ENCODE results near the gene MSI2.

The MSI2 gene

GRCh38 chr17:57665696-57666095 is 409.4 kb downstream of the MSI2 start:
- no peak overlapping the region for H3K4me3 ChIP-seq (ENCODE audit: low read length)
- no peaks in the 10 kb centered on the region for H3K27me3 ChIP-seq (ENCODE audit: control insufficient read depth, insufficient read depth, low read length)
- no peak overlapping the region for H3K9ac ChIP-seq (ENCODE audit: low read length)
- no peaks in the 10 kb centered on the region for H3K36me3 ChIP-seq (ENCODE audit: control insufficient read depth, insufficient read depth, low read length)
- H3K27ac ChIP-seq (ENCODE audit: low read depth, low read length): no peak overlapping the region
- peaks cover 5% of the 10 kb centered on the region for H3K4me1 ChIP-seq (ENCODE audit: control insufficient read depth, insufficient read depth, low read length)

DNA sequence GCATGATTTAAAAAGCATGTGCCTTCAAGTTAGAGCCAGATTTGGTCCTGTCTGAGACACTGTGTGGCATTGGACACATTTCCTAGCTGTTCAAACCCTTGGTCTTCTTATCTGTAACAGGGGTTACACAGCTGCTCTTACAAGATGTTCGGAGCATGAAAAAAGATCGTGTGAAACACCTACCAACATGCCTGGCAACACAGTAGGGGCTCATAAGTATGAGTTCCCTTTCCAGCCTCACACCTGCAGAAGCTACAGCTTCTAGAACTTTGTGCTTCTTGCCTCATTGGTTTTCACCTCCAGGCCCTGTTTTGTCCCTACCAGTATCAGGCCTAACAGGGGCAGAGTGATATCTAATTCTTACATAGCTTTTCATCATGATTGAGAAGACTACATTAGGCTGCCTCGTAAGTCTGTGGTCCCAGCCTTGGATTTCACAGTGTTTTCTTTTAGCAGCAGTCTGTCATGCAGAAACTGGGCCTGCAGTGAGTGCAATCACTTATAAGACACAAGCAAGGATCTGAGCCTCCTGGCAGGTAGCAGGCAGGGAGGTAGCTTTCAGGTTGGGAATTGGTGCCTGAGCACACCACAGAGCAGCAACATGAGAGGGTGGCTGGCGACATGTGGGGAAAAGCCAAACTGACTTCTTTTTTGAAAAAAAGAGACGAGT is 410.0 kb downstream of the MSI2 start:
- no peaks in the 10 kb centered on the region for H3K27me3 ChIP-seq (ENCODE audit: control insufficient read depth, insufficient read depth, low read length)
- H3K4me1 ChIP-seq (ENCODE audit: control insufficient read depth, insufficient read depth, low read length): peaks cover 5% of the 10 kb centered on the region
- H3K36me3 ChIP-seq (ENCODE audit: control insufficient read depth, insufficient read depth, low read length): no peaks in the 10 kb centered on the region
- no peak overlapping the region for H3K9ac ChIP-seq (ENCODE audit: low read length)
- H3K27ac ChIP-seq (ENCODE audit: low read depth, low read length): no peak overlapping the region
- no peak overlapping the region for H3K4me3 ChIP-seq (ENCODE audit: low read length)

- Histone ChIP-seq H3K27me3 (ENCODE audit: control insufficient read depth, insufficient read depth, low read length) (no peaks in the 10 kb centered on the region), H3K27ac (ENCODE audit: low read depth, low read length) (no peak overlapping the region), H3K4me3 (ENCODE audit: low read length) (no peak overlapping the region), H3K9ac (ENCODE audit: low read length) (no peak overlapping the region), H3K36me3 (ENCODE audit: control insufficient read depth, insufficient read depth, low read length) (no peaks in the 10 kb centered on the region), H3K4me1 (ENCODE audit: control insufficient read depth, insufficient read depth, low read length) (peaks cover 5% of the 10 kb centered on the region)
Measured at GRCh38 chr17:57666946-57667345, 410.6 kb downstream of the MSI2 start.

GRCh38 chr17:57667461-57667923 is 411.2 kb downstream of the MSI2 start:
- no peaks in the 10 kb centered on the region for H3K27me3 ChIP-seq (ENCODE audit: control insufficient read depth, insufficient read depth, low read length)
- H3K4me3 ChIP-seq (ENCODE audit: low read length): no peak overlapping the region
- no peak overlapping the region for H3K27ac ChIP-seq (ENCODE audit: low read depth, low read length)
- H3K9ac ChIP-seq (ENCODE audit: low read length): no peak overlapping the region
- peaks cover 3% of the 10 kb centered on the region for H3K4me1 ChIP-seq (ENCODE audit: control insufficient read depth, insufficient read depth, low read length)
- no peaks in the 10 kb centered on the region for H3K36me3 ChIP-seq (ENCODE audit: control insufficient read depth, insufficient read depth, low read length)

DNA sequence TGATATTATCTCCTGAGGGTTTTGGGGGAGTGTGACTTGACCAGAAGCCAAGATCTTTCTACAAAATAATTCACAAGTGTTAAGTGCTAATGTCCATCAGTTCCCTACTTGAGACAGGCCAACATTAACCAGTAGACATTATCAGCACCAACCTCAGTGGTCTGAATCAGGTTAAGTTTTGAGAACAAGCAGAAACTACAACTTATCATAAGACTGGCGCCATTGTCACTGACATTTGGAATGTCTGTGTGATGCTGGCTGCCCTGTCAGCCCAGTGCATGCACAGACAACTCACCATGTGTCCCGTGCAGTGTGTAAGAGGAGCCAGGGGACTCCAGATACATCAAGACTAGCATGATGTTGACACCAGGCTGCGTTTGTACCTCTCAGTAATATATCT is 412.0 kb downstream of the MSI2 start:
- Histone ChIP-seq H3K27me3 (ENCODE audit: control insufficient read depth, insufficient read depth, low read length) (no peaks in the 10 kb centered on the region), H3K4me1 (ENCODE audit: control insufficient read depth, insufficient read depth, low read length) (no peaks in the 10 kb centered on the region), H3K4me3 (ENCODE audit: low read length) (no peak overlapping the region), H3K9ac (ENCODE audit: low read length) (no peak overlapping the region), H3K36me3 (ENCODE audit: control insufficient read depth, insufficient read depth, low read length) (no peaks in the 10 kb centered on the region), H3K27ac (ENCODE audit: low read depth, low read length) (no peak overlapping the region)

DNA sequence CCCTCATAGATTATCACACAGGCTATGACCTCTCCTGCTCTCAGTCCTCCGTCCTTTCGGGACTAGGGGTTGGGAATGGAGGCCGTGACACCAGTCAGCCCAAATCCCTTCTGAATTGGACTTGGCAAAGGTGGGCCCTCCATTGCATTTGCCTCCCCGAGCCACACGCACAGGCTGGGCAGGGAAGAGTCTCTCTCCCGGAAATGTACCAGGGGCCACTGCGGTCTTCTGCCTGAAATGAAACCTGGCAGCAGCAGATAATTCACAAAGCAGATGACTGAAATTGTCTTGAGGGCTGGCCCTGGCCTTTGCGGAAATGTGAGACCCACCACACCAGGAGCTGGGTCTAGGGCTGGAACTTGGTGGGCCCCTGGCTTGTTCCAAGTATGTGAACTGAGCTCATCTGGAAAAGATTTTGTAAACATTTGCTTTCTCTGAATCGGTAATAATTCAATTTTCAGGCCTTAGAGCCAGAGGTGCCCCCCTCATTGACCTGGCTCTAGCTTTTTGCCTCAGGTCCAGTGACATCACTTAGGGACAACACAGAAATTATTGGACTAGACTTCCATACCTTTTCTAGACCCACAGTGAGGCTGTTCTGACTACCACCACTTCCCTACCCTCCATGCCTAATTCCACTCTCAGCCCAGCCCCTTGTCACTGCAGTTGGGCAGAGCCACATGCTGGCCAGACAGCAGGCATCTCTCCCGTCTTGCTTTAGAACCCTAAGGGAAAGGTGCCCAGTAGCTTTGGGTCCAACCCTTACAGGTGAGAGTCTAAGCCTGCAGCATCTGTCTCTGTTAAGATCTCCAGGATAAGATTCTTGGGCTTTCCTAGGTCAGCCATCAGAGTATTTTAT is 413.6 kb downstream of the MSI2 start:
- Histone ChIP-seq H3K27me3 (ENCODE audit: control insufficient read depth, insufficient read depth, low read length) (no peaks in the 10 kb centered on the region), H3K27ac (ENCODE audit: low read depth, low read length) (no peak overlapping the region), H3K36me3 (ENCODE audit: control insufficient read depth, insufficient read depth, low read length) (no peaks in the 10 kb centered on the region), H3K4me1 (ENCODE audit: control insufficient read depth, insufficient read depth, low read length) (no peaks in the 10 kb centered on the region), H3K4me3 (ENCODE audit: low read length) (no peak overlapping the region), H3K9ac (ENCODE audit: low read length) (no peak overlapping the region)

GRCh38 chr17:57670769-57671569 is 414.6 kb downstream of the MSI2 start:
- H3K4me1 ChIP-seq (ENCODE audit: control insufficient read depth, insufficient read depth, low read length): no peaks in the 10 kb centered on the region
- H3K9ac ChIP-seq (ENCODE audit: low read length): no peak overlapping the region

GRCh38 chr17:57671667-57672632 is 415.6 kb downstream of the MSI2 start:
- Histone ChIP-seq H3K9ac (ENCODE audit: low read length) (no peak overlapping the region), H3K36me3 (ENCODE audit: control insufficient read depth, insufficient read depth, low read length) (peaks cover 4% of the 10 kb centered on the region)

More at GRCh38 chr17:57670769-57671569, 414.6 kb downstream of the MSI2 start:
- H3K36me3 ChIP-seq (ENCODE audit: control insufficient read depth, insufficient read depth, low read length): peaks cover 4% of the 10 kb centered on the region
- H3K27ac ChIP-seq (ENCODE audit: low read depth, low read length): no peak overlapping the region
- no peaks in the 10 kb centered on the region for H3K27me3 ChIP-seq (ENCODE audit: control insufficient read depth, insufficient read depth, low read length)
- no peak overlapping the region for H3K4me3 ChIP-seq (ENCODE audit: low read length)

DNA sequence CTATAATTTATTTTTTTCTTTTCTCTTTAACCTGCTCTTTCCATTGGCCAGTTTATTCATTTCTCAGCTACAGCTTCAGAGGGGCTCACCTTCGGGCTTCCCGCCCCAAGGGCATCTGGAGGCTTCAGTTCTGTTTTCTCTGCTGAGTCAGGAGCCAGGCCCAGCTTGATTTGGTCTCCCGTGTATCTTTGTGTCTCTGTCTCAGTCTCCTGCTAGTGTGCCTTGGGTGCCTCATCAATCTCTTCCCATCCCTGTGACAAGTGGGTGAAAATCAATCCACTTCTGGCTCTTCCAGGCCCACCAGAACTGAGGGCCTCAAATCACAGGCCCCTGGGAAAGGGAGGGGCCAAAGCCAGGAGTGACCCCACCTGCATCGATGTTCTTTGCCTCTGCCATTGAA is 416.6 kb downstream of the MSI2 start:
- no peak overlapping the region for H3K9ac ChIP-seq (ENCODE audit: low read length)
- H3K4me1 ChIP-seq (ENCODE audit: control insufficient read depth, insufficient read depth, low read length): no peaks in the 10 kb centered on the region
- no peak overlapping the region for H3K4me3 ChIP-seq (ENCODE audit: low read length)
- peaks cover 4% of the 10 kb centered on the region for H3K36me3 ChIP-seq (ENCODE audit: control insufficient read depth, insufficient read depth, low read length)
- no peaks in the 10 kb centered on the region for H3K27me3 ChIP-seq (ENCODE audit: control insufficient read depth, insufficient read depth, low read length)
- H3K27ac ChIP-seq (ENCODE audit: low read depth, low read length): no peak overlapping the region

More at GRCh38 chr17:57671667-57672632, 415.6 kb downstream of the MSI2 start:
- Histone ChIP-seq H3K4me1 (ENCODE audit: control insufficient read depth, insufficient read depth, low read length) (no peaks in the 10 kb centered on the region), H3K4me3 (ENCODE audit: low read length) (no peak overlapping the region), H3K27me3 (ENCODE audit: control insufficient read depth, insufficient read depth, low read length) (no peaks in the 10 kb centered on the region), H3K27ac (ENCODE audit: low read depth, low read length) (no peak overlapping the region)

DNA sequence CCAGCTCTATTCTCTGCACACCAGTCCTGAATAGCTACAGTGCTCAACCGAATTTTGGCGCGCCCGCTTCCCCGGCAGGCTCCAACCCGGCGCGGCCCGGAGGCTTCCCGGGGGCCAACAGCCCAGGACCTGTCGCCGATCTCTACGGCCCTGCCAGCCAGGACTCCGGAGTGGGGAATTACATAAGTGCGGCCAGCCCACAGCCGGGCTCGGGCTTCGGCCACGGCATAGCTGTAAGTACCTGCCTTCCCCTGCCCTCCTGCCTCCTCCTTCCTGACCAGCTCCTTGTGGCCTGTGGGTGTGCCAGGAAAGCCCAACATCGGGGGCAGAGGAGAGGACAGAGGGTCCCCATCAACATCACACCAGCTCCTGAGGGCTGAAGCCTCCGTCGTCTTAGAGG is 418.6 kb downstream of the MSI2 start:
- Histone ChIP-seq H3K27ac (ENCODE audit: low read depth, low read length) (no peak overlapping the region), H3K36me3 (ENCODE audit: control insufficient read depth, insufficient read depth, low read length) (peaks cover 4% of the 10 kb centered on the region), H3K4me1 (ENCODE audit: control insufficient read depth, insufficient read depth, low read length) (no peaks in the 10 kb centered on the region), H3K4me3 (ENCODE audit: low read length) (no peak overlapping the region), H3K27me3 (ENCODE audit: control insufficient read depth, insufficient read depth, low read length) (no peaks in the 10 kb centered on the region), H3K9ac (ENCODE audit: low read length) (no peak overlapping the region)

- no peaks in the 10 kb centered on the region for H3K27me3 ChIP-seq (ENCODE audit: control insufficient read depth, insufficient read depth, low read length)
- no peak overlapping the region for H3K4me3 ChIP-seq (ENCODE audit: low read length)
- no peaks in the 10 kb centered on the region for H3K4me1 ChIP-seq (ENCODE audit: control insufficient read depth, insufficient read depth, low read length)
- H3K36me3 ChIP-seq (ENCODE audit: control insufficient read depth, insufficient read depth, low read length): peaks cover 4% of the 10 kb centered on the region
- H3K9ac ChIP-seq (ENCODE audit: low read length): no peak overlapping the region
- H3K27ac ChIP-seq (ENCODE audit: low read depth, low read length): no peak overlapping the region
Measured at GRCh38 chr17:57675427-57676387, 419.4 kb downstream of the MSI2 start.
